ENCODE measurements around the gene PCBP1.
A peak's percentile ranks its signal among the peaks of the same experiment; 100 is the strongest.
"Not testable (repeated sequence)": the region's sequence is repeated elsewhere in the genome, so short reads cannot be mapped to it uniquely, and the experiment has no call there.

PCBP1 gene

GRCh38 chr2:70050631-70051425 lies 36.4 kb upstream of the PCBP1 start:
- Histone ChIP-seq H3K27ac (ENCODE audit: low read depth, low read length) (no peak overlapping the region), H3K27me3 (ENCODE audit: insufficient read depth, low read length) (no peaks in the 10 kb centered on the region)
- 92% methylated on average over 4 of the region's 5 CpGs for WGBS

DNA sequence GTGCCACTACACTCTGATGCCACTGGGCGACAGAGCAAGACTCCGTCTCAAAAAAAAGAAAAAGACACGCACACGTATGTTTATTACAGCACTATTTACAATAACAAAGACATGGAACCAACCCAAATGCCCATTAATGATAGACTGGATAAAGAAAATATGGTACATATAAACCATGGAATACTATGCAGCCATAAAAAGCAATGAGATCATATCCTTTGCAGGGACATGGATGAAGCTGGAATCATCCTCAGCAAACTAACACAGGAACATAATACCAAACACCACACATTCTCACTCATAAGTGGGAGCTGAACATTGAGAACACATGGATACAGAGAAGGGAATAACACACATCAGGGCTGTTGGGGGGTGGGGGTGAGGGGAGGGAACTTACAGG lies 32.0 kb upstream of the PCBP1 start:
- H3K4me1 ChIP-seq (ENCODE audit: insufficient read depth, low read length); H3K9ac ChIP-seq (ENCODE audit: low read depth, low read length); H3K9me3 ChIP-seq (ENCODE audit: insufficient read depth, low read depth, low read length); H3K27ac ChIP-seq (ENCODE audit: low read depth, low read length); H3K27me3 ChIP-seq (ENCODE audit: insufficient read depth, low read length); H3K4me3 ChIP-seq (ENCODE audit: low read length): not testable (repeated sequence)
- H3K36me3 ChIP-seq (ENCODE audit: insufficient read depth, low read length) = peaks cover 55% of the 10 kb centered on the region
- 100% methylated on average over 2 of the region's 4 CpGs for WGBS

More at GRCh38 chr2:70050631-70051425, 36.4 kb upstream of the PCBP1 start:
- no peaks in the 10 kb centered on the region for H3K4me1 ChIP-seq (ENCODE audit: insufficient read depth, low read length)
- peaks cover 62% of the 10 kb centered on the region for H3K36me3 ChIP-seq (ENCODE audit: insufficient read depth, low read length)
- H3K9ac ChIP-seq (ENCODE audit: low read depth, low read length) = no peak overlapping the region
- H3K9me3 ChIP-seq (ENCODE audit: insufficient read depth, low read depth, low read length) = no peaks in the 10 kb centered on the region
- H3K4me3 ChIP-seq (ENCODE audit: low read length) = no peak overlapping the region

DNA sequence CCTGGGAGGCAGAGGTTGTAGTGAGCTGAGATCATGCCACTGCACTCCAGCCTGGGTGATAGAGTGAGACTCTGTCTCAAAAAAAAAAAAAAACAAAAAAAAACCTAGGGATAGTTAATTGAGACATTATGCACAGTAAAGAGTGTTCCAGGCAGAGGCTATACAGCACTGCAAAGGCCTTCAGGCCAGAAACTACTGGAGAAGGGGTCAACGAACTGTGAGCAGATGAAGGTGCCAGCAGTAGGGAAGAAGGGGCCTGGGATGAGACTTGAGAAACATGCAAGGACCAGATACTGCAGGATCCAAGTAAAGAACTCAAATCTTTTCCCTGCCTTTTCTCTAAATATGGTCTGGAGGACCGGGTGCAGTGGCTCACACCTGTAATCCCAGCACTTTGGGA lies 26.0 kb upstream of the PCBP1 start:
- Histone ChIP-seq H3K9ac (ENCODE audit: low read depth, low read length) (no peak overlapping the region), H3K27me3 (ENCODE audit: insufficient read depth, low read length) (no peaks in the 10 kb centered on the region), H3K9me3 (ENCODE audit: insufficient read depth, low read depth, low read length) (0 out of 2 replicates have a peak, but pooled peaks cover 3% of the 10 kb centered on the region), H3K4me3 (ENCODE audit: low read length) (no peak overlapping the region), H3K4me1 (ENCODE audit: insufficient read depth, low read length) (no peaks in the 10 kb centered on the region), H3K36me3 (ENCODE audit: insufficient read depth, low read length) (peaks cover 46% of the 10 kb centered on the region), H3K27ac (ENCODE audit: low read depth, low read length) (no peak overlapping the region)
- WGBS = 92% methylated on average over 2 of the region's 2 CpGs

- Histone ChIP-seq H3K4me1 (ENCODE audit: insufficient read depth, low read length) (no peaks in the 10 kb centered on the region), H3K36me3 (ENCODE audit: insufficient read depth, low read length) (peaks cover 51% of the 10 kb centered on the region)
- WGBS = 93% methylated on average over 1 of the region's 2 CpGs
These were observed 25.0 kb upstream of the PCBP1 start for GRCh38 chr2:70062270-70062669.

GRCh38 chr2:70068119-70068518 lies 19.2 kb upstream of the PCBP1 start:
- Histone ChIP-seq H3K27me3 (ENCODE audit: insufficient read depth, low read length) (no peaks in the 10 kb centered on the region), H3K4me3 (ENCODE audit: low read length) (no peak overlapping the region), H3K4me1 (ENCODE audit: insufficient read depth, low read length) (no peaks in the 10 kb centered on the region), H3K9me3 (ENCODE audit: insufficient read depth, low read depth, low read length) (no peaks in the 10 kb centered on the region), H3K36me3 (ENCODE audit: insufficient read depth, low read length) (peaks cover 48% of the 10 kb centered on the region), H3K27ac (ENCODE audit: low read depth, low read length) (no peak overlapping the region), H3K9ac (ENCODE audit: low read depth, low read length) (no peak overlapping the region)
- 94% methylated on average over 3 of the region's 3 CpGs for WGBS

More at GRCh38 chr2:70062270-70062669, 25.0 kb upstream of the PCBP1 start:
- H3K9me3 ChIP-seq (ENCODE audit: insufficient read depth, low read depth, low read length) = 0 out of 2 replicates have a peak, but pooled peaks cover 3% of the 10 kb centered on the region
- H3K4me3 ChIP-seq (ENCODE audit: low read length) = no peak overlapping the region
- H3K9ac ChIP-seq (ENCODE audit: low read depth, low read length) = no peak overlapping the region
- H3K27me3 ChIP-seq (ENCODE audit: insufficient read depth, low read length) = no peaks in the 10 kb centered on the region
- H3K27ac ChIP-seq (ENCODE audit: low read depth, low read length) = no peak overlapping the region

DNA sequence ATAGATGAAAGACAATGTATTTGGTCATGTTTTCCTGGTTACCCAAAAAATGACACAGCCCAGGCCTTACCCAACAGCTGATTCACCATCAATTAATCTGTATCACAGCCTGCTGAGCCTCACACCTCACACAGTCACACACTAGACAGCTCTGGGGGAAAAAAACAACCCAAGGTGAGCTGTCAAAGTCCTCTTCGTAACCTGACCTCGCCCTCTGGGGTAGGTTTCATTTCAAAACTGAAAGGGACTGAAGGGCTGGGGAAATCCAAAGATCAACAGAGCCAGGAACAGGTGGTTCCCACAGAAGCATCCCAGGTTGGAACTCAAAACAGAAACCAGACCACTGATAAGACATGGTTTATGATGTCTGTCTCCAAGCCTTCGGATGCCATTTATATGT lies 18.2 kb upstream of the PCBP1 start:
- H3K9me3 ChIP-seq (ENCODE audit: insufficient read depth, low read depth, low read length) = no peaks in the 10 kb centered on the region
- no peaks in the 10 kb centered on the region for H3K27me3 ChIP-seq (ENCODE audit: insufficient read depth, low read length)
- H3K9ac ChIP-seq (ENCODE audit: low read depth, low read length) = no peak overlapping the region
- H3K27ac ChIP-seq (ENCODE audit: low read depth, low read length) = no peak overlapping the region
- no peak overlapping the region for H3K4me3 ChIP-seq (ENCODE audit: low read length)
- 91% methylated on average over 2 of the region's 3 CpGs for WGBS
- H3K36me3 ChIP-seq (ENCODE audit: insufficient read depth, low read length) = peaks cover 44% of the 10 kb centered on the region
- H3K4me1 ChIP-seq (ENCODE audit: insufficient read depth, low read length) = no peaks in the 10 kb centered on the region

DNA sequence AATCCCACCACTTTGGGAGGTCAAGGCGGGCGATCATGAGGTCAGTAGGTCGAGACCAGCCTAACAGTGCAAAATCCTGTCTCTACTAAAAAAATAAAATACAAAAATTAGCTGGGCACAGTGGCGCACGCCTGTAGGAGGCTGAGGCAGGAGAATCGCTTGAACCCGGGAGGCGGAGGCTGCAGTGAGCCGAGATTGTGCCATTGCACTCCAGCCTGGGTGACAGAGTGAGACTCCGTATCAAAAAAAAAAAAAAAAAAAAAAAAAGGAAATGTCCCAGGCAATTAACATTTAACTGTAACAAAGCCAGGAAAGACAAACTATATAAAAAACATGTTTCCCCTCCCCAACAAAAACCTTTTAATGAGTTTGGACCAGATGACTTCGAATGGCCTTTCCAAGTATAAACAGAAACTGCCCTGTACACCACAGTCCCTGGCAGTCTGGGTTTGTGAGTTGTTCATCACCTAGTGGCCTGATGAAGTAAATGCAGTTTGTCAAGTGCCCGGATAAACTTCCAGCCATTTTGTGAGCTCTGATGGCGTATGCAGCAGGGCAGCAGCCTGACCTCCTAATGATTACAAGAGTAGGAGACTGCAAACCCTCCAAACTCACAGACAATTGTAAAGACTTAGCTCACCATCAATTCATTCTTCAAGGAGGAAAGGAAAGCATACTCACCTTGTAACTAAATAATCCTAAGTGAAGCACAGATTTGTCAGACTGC lies 16.6 kb upstream of the PCBP1 start:
- Histone ChIP-seq H3K9ac (ENCODE audit: low read depth, low read length) (peak overlapping the region; percentile 25; the same call in 1 of the 2 replicates), H3K4me3 (ENCODE audit: low read length) (no peak overlapping the region), H3K27ac (ENCODE audit: low read depth, low read length) (peak overlapping the region; percentile 46; the same call in 1 of the 2 replicates), H3K36me3 (ENCODE audit: insufficient read depth, low read length) (peaks cover 41% of the 10 kb centered on the region), H3K4me1 (ENCODE audit: insufficient read depth, low read length) (no peaks in the 10 kb centered on the region), H3K9me3 (ENCODE audit: insufficient read depth, low read depth, low read length) (no peaks in the 10 kb centered on the region), H3K27me3 (ENCODE audit: insufficient read depth, low read length) (no peaks in the 10 kb centered on the region)
- 79% methylated on average over 12 of the region's 13 CpGs for WGBS

DNA sequence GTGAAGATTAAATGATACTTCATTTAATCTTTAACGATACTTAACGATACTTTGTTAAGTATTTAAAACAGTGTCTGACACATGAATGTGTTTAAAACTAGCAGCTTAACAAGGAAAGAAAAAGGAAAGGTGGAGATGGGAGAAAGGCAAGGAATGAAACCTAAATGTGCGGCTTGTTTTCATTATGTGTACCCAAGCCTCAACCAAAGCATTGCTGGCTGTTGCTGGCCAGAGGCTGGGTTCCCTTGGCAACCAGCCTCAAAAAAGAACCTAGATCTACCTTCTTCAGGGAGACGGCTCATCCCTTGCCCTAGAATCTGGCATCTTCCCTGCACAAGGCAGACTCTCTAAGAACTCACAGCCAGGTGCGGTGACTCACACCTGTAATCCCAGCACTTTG lies 13.8 kb upstream of the PCBP1 start:
- WGBS = 94% methylated on average over 5 of the region's 5 CpGs

GRCh38 chr2:70078384-70078783 lies 8.9 kb upstream of the PCBP1 start:
- no peak overlapping the region for H3K9ac ChIP-seq (ENCODE audit: low read depth, low read length)
- H3K4me1 ChIP-seq (ENCODE audit: insufficient read depth, low read length) = peaks cover 3% of the 10 kb centered on the region; the same call in 1 of the 2 replicates
- H3K9me3 ChIP-seq (ENCODE audit: insufficient read depth, low read depth, low read length) = no peaks in the 10 kb centered on the region
- H3K27me3 ChIP-seq (ENCODE audit: insufficient read depth, low read length) = no peaks in the 10 kb centered on the region
- H3K4me3 ChIP-seq (ENCODE audit: low read length) = no peak overlapping the region
- H3K27ac ChIP-seq (ENCODE audit: low read depth, low read length) = no peak overlapping the region
- H3K36me3 ChIP-seq (ENCODE audit: insufficient read depth, low read length) = peaks cover 76% of the 10 kb centered on the region

More for the DNA sequence above, 13.8 kb upstream of the PCBP1 start:
- Histone ChIP-seq H3K4me1 (ENCODE audit: insufficient read depth, low read length) (no peaks in the 10 kb centered on the region), H3K27me3 (ENCODE audit: insufficient read depth, low read length) (no peaks in the 10 kb centered on the region), H3K27ac (ENCODE audit: low read depth, low read length) (no peak overlapping the region), H3K9me3 (ENCODE audit: insufficient read depth, low read depth, low read length) (no peaks in the 10 kb centered on the region), H3K36me3 (ENCODE audit: insufficient read depth, low read length) (peaks cover 41% of the 10 kb centered on the region), H3K9ac (ENCODE audit: low read depth, low read length) (no peak overlapping the region), H3K4me3 (ENCODE audit: low read length) (no peak overlapping the region)

DNA sequence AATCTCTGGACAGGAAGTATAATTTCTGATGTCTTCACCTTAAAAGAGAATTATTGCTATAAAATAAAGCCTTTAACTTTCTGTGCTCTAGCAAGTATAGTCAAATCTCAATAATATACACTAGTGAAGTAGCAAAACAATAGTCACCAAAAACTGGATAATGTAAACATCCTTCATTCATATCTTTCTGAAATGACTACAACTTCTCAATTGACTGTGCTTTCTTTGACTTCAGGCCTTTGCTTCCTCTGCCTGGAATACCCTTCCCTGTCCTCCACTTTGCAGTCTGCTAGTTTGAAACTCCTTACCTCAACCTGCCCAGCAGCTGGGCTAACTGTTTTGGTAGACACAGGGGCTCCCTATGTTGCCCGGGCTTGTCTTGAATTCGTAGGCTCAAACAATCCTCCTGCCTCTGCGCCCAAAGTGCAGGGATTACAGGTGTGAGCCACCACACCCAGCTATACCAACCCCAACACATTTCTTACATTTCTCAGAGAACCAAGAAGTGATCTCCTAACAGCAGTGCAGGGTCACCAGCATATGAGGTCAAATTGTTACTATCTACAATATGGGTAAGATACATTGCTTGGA lies 6.6 kb upstream of the PCBP1 start:
- WGBS = 95% methylated on average over 3 of the region's 3 CpGs
- Histone ChIP-seq H3K9ac (ENCODE audit: low read depth, low read length) (0 out of 2 replicates have a peak overlapping the region, but pooled peaks have one; percentile 12), H3K4me1 (ENCODE audit: insufficient read depth, low read length) (peaks cover 26% of the 10 kb centered on the region), H3K27me3 (ENCODE audit: insufficient read depth, low read length) (no peaks in the 10 kb centered on the region), H3K9me3 (ENCODE audit: insufficient read depth, low read depth, low read length) (no peaks in the 10 kb centered on the region), H3K36me3 (ENCODE audit: insufficient read depth, low read length) (peaks cover 83% of the 10 kb centered on the region), H3K27ac (ENCODE audit: low read depth, low read length) (no peak overlapping the region), H3K4me3 (ENCODE audit: low read length) (no peak overlapping the region)

- peaks cover 78% of the 10 kb centered on the region for H3K36me3 ChIP-seq (ENCODE audit: insufficient read depth, low read length)
- no peaks in the 10 kb centered on the region for H3K27me3 ChIP-seq (ENCODE audit: insufficient read depth, low read length)
- WGBS = 94% methylated on average over 5 of the region's 5 CpGs
- no peak overlapping the region for H3K27ac ChIP-seq (ENCODE audit: low read depth, low read length)
- H3K4me3 ChIP-seq (ENCODE audit: low read length) = no peak overlapping the region
- no peaks in the 10 kb centered on the region for H3K9me3 ChIP-seq (ENCODE audit: insufficient read depth, low read depth, low read length)
- peaks cover 29% of the 10 kb centered on the region for H3K4me1 ChIP-seq (ENCODE audit: insufficient read depth, low read length)
- H3K9ac ChIP-seq (ENCODE audit: low read depth, low read length) = no peak overlapping the region
These were observed 6.1 kb upstream of the PCBP1 start for GRCh38 chr2:70081221-70081620.
